Measurements from ENCODE around the gene PUS10.

PUS10 gene

GRCh38 chr2:61012303-61012702, 5.8 kb downstream of the PUS10 start:
- peak; percentile 46 for ATAC-seq

DNA sequence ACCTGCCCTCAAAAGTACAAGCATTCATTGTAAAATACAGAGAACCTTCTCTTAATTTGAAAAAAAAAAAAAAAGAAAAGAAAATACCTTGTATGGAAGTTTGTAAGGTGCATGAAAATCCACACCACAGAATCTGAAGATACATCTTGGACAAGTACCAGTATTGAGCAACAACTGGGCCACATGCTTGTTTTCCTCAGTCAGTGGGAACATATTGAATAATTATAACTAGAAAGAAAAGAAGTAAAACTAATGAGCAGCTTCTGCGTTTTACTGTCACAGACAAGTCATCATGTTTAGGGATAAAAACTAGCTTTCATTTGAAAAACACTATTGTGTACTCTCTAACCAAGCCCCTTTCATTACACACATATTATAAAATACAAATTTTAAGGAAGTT, 6.4 kb downstream of the PUS10 start:
- TF ChIP-seq ZNF70 (CRISPR knock-in tag; IDR thresholded peaks at IDR 0.05) (no peak), TCF4 (CRISPR knock-in tag; IDR thresholded peaks at IDR 0.05; ENCODE audit: borderline replicate concordance) (no peak), ZFP30 (CRISPR knock-in tag; IDR thresholded peaks at IDR 0.05) (no peak), CREB5 (CRISPR knock-in tag; IDR thresholded peaks at IDR 0.05; ENCODE audit: low read depth) (no peak), BACH2 (CRISPR knock-in tag; IDR thresholded peaks at IDR 0.05; ENCODE audit: borderline replicate concordance) (no peak), ISL1 (CRISPR knock-in tag; IDR thresholded peaks at IDR 0.05) (no peak), OSR1 (CRISPR knock-in tag; IDR thresholded peaks at IDR 0.05) (no peak), ARNTL (CRISPR knock-in tag; IDR thresholded peaks at IDR 0.05; ENCODE audit: borderline replicate concordance, low read depth) (no peak), RARB (CRISPR knock-in tag; IDR thresholded peaks at IDR 0.05) (no peak), ZNF565 (CRISPR knock-in tag; conservative IDR thresholded peaks at IDR 0.05; ENCODE audit: low read depth) (no peak), TOX (CRISPR knock-in tag; IDR thresholded peaks at IDR 0.05; ENCODE audit: borderline replicate concordance) (no peak), ZNF8 (CRISPR knock-in tag; IDR thresholded peaks at IDR 0.05) (no peak), ZC3H10 (CRISPR knock-in tag; IDR thresholded peaks at IDR 0.05) (no peak)
- TF ChIP-seq, protein P1, sequence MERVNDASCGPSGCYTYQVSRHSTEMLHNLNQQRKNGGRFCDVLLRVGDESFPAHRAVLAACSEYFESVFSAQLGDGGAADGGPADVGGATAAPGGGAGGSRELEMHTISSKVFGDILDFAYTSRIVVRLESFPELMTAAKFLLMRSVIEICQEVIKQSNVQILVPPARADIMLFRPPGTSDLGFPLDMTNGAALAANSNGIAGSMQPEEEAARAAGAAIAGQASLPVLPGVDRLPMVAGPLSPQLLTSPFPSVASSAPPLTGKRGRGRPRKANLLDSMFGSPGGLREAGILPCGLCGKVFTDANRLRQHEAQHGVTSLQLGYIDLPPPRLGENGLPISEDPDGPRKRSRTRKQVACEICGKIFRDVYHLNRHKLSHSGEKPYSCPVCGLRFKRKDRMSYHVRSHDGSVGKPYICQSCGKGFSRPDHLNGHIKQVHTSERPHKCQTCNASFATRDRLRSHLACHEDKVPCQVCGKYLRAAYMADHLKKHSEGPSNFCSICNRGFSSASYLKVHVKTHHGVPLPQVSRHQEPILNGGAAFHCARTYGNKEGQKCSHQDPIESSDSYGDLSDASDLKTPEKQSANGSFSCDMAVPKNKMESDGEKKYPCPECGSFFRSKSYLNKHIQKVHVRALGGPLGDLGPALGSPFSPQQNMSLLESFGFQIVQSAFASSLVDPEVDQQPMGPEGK (CRISPR knock-in tag; IDR thresholded peaks at IDR 0.05; ENCODE audit: borderline replicate concordance) = no peak
- TF ChIP-seq, protein P2, sequence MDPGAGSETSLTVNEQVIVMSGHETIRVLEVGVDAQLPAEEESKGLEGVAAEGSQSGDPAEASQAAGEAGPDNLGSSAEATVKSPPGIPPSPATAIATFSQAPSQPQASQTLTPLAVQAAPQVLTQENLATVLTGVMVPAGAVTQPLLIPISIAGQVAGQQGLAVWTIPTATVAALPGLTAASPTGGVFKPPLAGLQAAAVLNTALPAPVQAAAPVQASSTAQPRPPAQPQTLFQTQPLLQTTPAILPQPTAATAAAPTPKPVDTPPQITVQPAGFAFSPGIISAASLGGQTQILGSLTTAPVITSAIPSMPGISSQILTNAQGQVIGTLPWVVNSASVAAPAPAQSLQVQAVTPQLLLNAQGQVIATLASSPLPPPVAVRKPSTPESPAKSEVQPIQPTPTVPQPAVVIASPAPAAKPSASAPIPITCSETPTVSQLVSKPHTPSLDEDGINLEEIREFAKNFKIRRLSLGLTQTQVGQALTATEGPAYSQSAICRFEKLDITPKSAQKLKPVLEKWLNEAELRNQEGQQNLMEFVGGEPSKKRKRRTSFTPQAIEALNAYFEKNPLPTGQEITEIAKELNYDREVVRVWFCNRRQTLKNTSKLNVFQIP (CRISPR knock-in tag; IDR thresholded peaks at IDR 0.05; ENCODE audit: borderline replicate concordance, low read depth) = no peak
- TF ChIP-seq, protein P3, sequence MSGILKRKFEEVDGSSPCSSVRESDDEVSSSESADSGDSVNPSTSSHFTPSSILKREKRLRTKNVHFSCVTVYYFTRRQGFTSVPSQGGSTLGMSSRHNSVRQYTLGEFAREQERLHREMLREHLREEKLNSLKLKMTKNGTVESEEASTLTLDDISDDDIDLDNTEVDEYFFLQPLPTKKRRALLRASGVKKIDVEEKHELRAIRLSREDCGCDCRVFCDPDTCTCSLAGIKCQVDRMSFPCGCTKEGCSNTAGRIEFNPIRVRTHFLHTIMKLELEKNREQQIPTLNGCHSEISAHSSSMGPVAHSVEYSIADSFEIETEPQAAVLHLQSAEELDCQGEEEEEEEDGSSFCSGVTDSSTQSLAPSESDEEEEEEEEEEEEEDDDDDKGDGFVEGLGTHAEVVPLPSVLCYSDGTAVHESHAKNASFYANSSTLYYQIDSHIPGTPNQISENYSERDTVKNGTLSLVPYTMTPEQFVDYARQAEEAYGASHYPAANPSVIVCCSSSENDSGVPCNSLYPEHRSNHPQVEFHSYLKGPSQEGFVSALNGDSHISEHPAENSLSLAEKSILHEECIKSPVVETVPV (CRISPR knock-in tag; IDR thresholded peaks at IDR 0.05) = no peak

DNA sequence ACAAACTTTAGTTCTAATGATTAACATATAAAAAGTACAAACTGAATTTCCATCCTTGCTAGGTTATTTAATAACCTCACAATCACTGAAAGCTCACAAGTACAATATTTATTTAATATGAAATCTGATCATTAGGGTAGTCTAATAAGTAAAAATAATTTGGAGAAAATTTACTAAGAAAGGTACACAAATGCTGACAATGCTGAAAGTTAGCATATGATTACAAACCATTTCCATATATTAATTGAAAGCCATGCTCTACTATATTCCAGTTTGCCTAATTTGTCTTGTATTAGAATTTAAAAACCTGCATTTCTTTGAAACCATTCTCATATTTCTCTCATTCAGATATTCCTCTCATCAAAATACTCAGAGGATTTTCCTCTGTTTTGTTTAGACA, 8.7 kb downstream of the PUS10 start:
- TF ChIP-seq ZC3H10 (CRISPR knock-in tag; IDR thresholded peaks at IDR 0.05) (no peak), ZFP30 (CRISPR knock-in tag; IDR thresholded peaks at IDR 0.05) (no peak), OSR1 (CRISPR knock-in tag; IDR thresholded peaks at IDR 0.05) (no peak), ZNF8 (CRISPR knock-in tag; IDR thresholded peaks at IDR 0.05) (no peak), SNAI2 (CRISPR knock-in tag; IDR thresholded peaks at IDR 0.05) (no peak), TCF4 (CRISPR knock-in tag; IDR thresholded peaks at IDR 0.05; ENCODE audit: borderline replicate concordance) (no peak), ESRRG (CRISPR knock-in tag; IDR thresholded peaks at IDR 0.05) (no peak), CSDC2 (CRISPR knock-in tag; IDR thresholded peaks at IDR 0.05) (no peak), TSHZ2 (CRISPR knock-in tag; IDR thresholded peaks at IDR 0.05) (no peak), ZNF565 (CRISPR knock-in tag; conservative IDR thresholded peaks at IDR 0.05; ENCODE audit: low read depth) (no peak), ZNF70 (CRISPR knock-in tag; IDR thresholded peaks at IDR 0.05) (no peak), PPARA (CRISPR knock-in tag; IDR thresholded peaks at IDR 0.05; ENCODE audit: borderline replicate concordance) (no peak), ISL1 (CRISPR knock-in tag; IDR thresholded peaks at IDR 0.05) (no peak), RARB (CRISPR knock-in tag; IDR thresholded peaks at IDR 0.05) (no peak)
- TF ChIP-seq, protein P3 (CRISPR knock-in tag; IDR thresholded peaks at IDR 0.05) = no peak
- TF ChIP-seq, protein P2 (CRISPR knock-in tag; IDR thresholded peaks at IDR 0.05; ENCODE audit: borderline replicate concordance, low read depth) = no peak
- TF ChIP-seq, protein P1 (CRISPR knock-in tag; IDR thresholded peaks at IDR 0.05; ENCODE audit: borderline replicate concordance) = no peak
- no peak for ATAC-seq

More for the DNA sequence above, 6.4 kb downstream of the PUS10 start:
- no peak for ATAC-seq
